ENCODE results near the gene ZSWIM1. TPM values are rescaled to one million over a fixed set of nuclear protein-coding genes. Genes with fewer than 3 reads are reported as not detected.

The ZSWIM1 gene
- 6.3 and 11.1 TPM in 2 replicates for total RNA-seq (2012; rRNA removed)

- Histone ChIP-seq H3K36me3 (ENCODE audit: insufficient read depth, low read length) (peaks cover 31% of the 10 kb centered on the region), H3K27me3 (ENCODE audit: control insufficient read depth, insufficient read depth, low read length) (no peaks in the 10 kb centered on the region), H3K4me1 (ENCODE audit: control insufficient read depth, insufficient read depth, low read length) (peaks cover 12% of the 10 kb centered on the region), H3K9me3 (replicated peaks; ENCODE audit: low read length) (no peaks in the 10 kb centered on the region), H3K4me3 (ENCODE audit: low read length) (peak within 1 kb of the TSS; percentile 91), H3K4me2 (ENCODE audit: low read length) (peak within 1 kb of the TSS; percentile 97), H3K9ac (ENCODE audit: low read depth, low read length) (peak within 1 kb of the TSS; percentile 94)
These were observed at the start of gene ZSWIM1 for GRCh38 chr20:45880988-45881788. ZSWIM1 (plus strand) TSS chr20:45881227; CDS start chr20:45882593, 1,366 bp downstream.

DNA sequence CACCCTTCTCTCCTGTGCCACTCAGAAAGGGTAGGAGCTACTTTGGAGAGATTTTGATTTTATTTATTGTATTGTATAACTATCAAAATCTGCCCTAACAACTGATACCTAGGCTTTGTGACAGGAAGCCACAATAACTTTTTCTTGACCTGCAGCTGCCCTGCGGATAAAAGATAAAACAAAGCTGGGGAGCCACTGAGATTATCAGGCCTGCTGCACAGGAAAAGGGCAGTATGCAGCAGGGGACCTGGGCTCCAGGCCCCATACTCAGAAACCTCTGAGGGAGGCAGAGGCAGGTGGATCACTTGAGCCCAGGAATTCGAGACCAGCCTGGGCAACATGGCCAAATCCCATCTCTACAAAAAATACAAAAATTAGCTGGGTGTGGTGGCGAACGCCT, 48.4 kb upstream of the ZSWIM1 start:
- H3K9me3 ChIP-seq (replicated peaks; ENCODE audit: low read length), result no peaks in the 10 kb centered on the region
- H3K9ac ChIP-seq (ENCODE audit: low read depth, low read length), result peak overlapping the region; percentile 90
- peak overlapping the region; percentile 96 for H3K4me2 ChIP-seq (ENCODE audit: low read length)
- peaks cover 40% of the 10 kb centered on the region for H3K4me1 ChIP-seq (ENCODE audit: control insufficient read depth, insufficient read depth, low read length)
- H3K36me3 ChIP-seq (ENCODE audit: insufficient read depth, low read length), result peaks cover 3% of the 10 kb centered on the region
- no peaks in the 10 kb centered on the region for H3K27me3 ChIP-seq (ENCODE audit: control insufficient read depth, insufficient read depth, low read length)
- H3K4me3 ChIP-seq (ENCODE audit: low read length), result no peak overlapping the region

DNA sequence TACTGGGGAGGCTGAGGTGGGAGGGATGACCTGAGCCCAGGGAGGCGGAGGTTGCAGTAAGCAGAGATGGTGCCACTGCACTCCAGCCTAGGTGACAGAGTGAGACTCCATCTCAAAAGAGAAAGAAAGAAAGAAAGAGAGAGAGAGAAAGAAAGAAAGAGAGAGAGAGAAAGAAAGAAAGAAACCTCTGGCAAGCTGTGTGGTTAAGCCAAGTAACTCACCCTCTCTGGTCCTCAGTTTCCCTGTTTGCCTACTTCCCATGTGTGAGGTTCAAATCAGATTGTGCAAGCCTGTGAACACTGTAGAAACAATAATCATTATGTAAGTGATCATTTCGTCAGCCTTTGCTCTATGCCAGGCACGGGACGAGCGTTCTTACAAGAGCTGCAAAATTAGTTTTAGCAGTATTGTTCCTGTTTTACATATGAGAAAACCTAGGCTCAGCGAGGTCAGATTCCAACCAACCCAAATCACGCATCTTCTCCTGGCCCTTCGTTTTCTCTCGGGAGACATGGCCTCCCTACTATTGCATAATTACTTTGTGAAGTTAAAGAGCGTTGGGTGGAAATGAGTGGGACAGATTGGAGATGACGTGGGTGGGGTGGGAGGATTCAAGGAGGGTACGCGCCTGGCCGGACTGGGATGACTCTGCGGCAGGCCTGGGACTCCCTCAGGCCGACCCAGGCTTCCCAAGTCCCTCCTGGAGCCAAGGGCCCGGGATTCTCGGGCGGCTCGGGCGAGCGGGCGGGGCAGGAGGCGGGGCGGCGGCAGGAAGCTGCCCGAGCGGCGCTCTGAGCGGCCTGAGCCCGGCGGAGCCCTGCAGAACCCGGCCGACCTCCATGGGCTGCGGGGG, 47.8 kb upstream of the ZSWIM1 start, which contains the start of gene SNX21:
TSS of gene SNX21 (plus strand) at position 770 of the 853 bp plus-strand sequence. CDS start 121 bp downstream, outside the sequence.
- H3K4me3 ChIP-seq (ENCODE audit: low read length), result peak within 1 kb of the TSS; percentile 83
- H3K36me3 ChIP-seq (ENCODE audit: insufficient read depth, low read length), result peaks cover 3% of the 10 kb centered on the region
- peaks cover 39% of the 10 kb centered on the region for H3K4me1 ChIP-seq (ENCODE audit: control insufficient read depth, insufficient read depth, low read length)
- H3K9ac ChIP-seq (ENCODE audit: low read depth, low read length), result peak within 1 kb of the TSS; percentile 90
- peak within 1 kb of the TSS; percentile 96 for H3K4me2 ChIP-seq (ENCODE audit: low read length)
- H3K27me3 ChIP-seq (ENCODE audit: control insufficient read depth, insufficient read depth, low read length), result no peaks in the 10 kb centered on the region
- H3K9me3 ChIP-seq (replicated peaks; ENCODE audit: low read length), result no peaks in the 10 kb centered on the region

GRCh38 chr20:45833883-45834796, 46.9 kb upstream of the ZSWIM1 start:
- Histone ChIP-seq H3K4me2 (ENCODE audit: low read length) (peak overlapping the region; percentile 96), H3K27me3 (ENCODE audit: control insufficient read depth, insufficient read depth, low read length) (no peaks in the 10 kb centered on the region), H3K4me3 (ENCODE audit: low read length) (peak overlapping the region; percentile 83), H3K36me3 (ENCODE audit: insufficient read depth, low read length) (peaks cover 3% of the 10 kb centered on the region), H3K4me1 (ENCODE audit: control insufficient read depth, insufficient read depth, low read length) (peaks cover 32% of the 10 kb centered on the region), H3K9ac (ENCODE audit: low read depth, low read length) (peak overlapping the region; percentile 90), H3K9me3 (replicated peaks; ENCODE audit: low read length) (no peaks in the 10 kb centered on the region)

GRCh38 chr20:45834797-45835161, 46.2 kb upstream of the ZSWIM1 start:
- H3K4me2 ChIP-seq (ENCODE audit: low read length), result peak overlapping the region; percentile 96
- H3K4me1 ChIP-seq (ENCODE audit: control insufficient read depth, insufficient read depth, low read length), result peaks cover 32% of the 10 kb centered on the region
- peak overlapping the region; percentile 83 for H3K4me3 ChIP-seq (ENCODE audit: low read length)
- no peaks in the 10 kb centered on the region for H3K27me3 ChIP-seq (ENCODE audit: control insufficient read depth, insufficient read depth, low read length)
- peaks cover 4% of the 10 kb centered on the region for H3K36me3 ChIP-seq (ENCODE audit: insufficient read depth, low read length)
- H3K9me3 ChIP-seq (replicated peaks; ENCODE audit: low read length), result no peaks in the 10 kb centered on the region
- peak overlapping the region; percentile 90 for H3K9ac ChIP-seq (ENCODE audit: low read depth, low read length)

DNA sequence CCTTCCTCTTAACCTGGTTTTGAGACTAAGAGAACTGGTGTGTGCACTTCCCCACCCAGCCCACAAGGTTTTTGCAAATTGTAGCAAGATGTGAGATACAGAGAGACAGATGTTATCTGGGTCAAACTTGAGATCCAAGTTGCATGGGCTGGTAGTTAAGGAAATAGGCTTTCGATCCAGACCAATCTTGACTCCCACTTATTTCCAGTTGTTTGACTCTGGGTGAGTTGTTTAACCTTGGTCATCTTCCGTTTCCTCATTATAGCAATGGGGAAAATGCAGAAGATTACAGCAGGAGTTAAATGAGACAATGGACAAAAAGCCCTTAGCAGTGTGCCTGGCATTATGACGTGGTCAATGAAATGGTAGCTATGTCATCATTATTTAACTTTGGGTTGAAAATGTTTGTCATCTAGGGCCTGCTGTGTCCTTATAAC, 45.7 kb upstream of the ZSWIM1 start:
- Histone ChIP-seq H3K9ac (ENCODE audit: low read depth, low read length) (peak overlapping the region; percentile 90), H3K36me3 (ENCODE audit: insufficient read depth, low read length) (peaks cover 7% of the 10 kb centered on the region), H3K4me3 (ENCODE audit: low read length) (peak overlapping the region; percentile 83), H3K4me2 (ENCODE audit: low read length) (peak overlapping the region; percentile 96), H3K27me3 (ENCODE audit: control insufficient read depth, insufficient read depth, low read length) (no peaks in the 10 kb centered on the region), H3K4me1 (ENCODE audit: control insufficient read depth, insufficient read depth, low read length) (peaks cover 32% of the 10 kb centered on the region), H3K9me3 (replicated peaks; ENCODE audit: low read length) (no peaks in the 10 kb centered on the region)

DNA sequence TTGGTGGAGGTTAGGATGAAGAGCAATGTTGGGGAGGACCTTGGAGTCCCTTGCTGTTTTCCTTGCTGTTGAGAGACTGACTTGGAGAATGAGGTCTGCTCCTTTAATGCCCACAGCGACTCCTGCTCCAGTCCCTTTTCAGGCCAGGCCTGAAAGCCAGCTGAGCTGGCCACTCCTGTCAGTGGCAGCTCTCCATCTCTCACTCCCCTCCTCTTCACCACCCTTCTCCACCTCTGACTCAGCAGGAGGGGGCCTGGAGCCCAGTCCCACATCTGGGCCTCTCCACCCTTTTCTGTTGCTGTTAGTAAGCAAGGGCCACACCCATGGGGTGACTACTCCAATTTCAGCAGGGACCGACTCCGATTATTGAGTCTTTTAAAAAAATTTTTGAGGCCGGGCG, 45.2 kb upstream of the ZSWIM1 start:
- H3K36me3 ChIP-seq (ENCODE audit: insufficient read depth, low read length), result peaks cover 10% of the 10 kb centered on the region
- H3K9ac ChIP-seq (ENCODE audit: low read depth, low read length), result peak overlapping the region; percentile 90
- H3K9me3 ChIP-seq (replicated peaks; ENCODE audit: low read length), result no peaks in the 10 kb centered on the region
- peak overlapping the region; percentile 83 for H3K4me3 ChIP-seq (ENCODE audit: low read length)
- no peaks in the 10 kb centered on the region for H3K27me3 ChIP-seq (ENCODE audit: control insufficient read depth, insufficient read depth, low read length)
- peak overlapping the region; percentile 96 for H3K4me2 ChIP-seq (ENCODE audit: low read length)
- peaks cover 32% of the 10 kb centered on the region for H3K4me1 ChIP-seq (ENCODE audit: control insufficient read depth, insufficient read depth, low read length)

GRCh38 chr20:45836841-45837240, 44.2 kb upstream of the ZSWIM1 start:
- Histone ChIP-seq H3K9me3 (replicated peaks; ENCODE audit: low read length) (no peaks in the 10 kb centered on the region), H3K4me3 (ENCODE audit: low read length) (peak overlapping the region; percentile 12), H3K27me3 (ENCODE audit: control insufficient read depth, insufficient read depth, low read length) (no peaks in the 10 kb centered on the region), H3K36me3 (ENCODE audit: insufficient read depth, low read length) (peaks cover 20% of the 10 kb centered on the region), H3K4me1 (ENCODE audit: control insufficient read depth, insufficient read depth, low read length) (peaks cover 32% of the 10 kb centered on the region), H3K9ac (ENCODE audit: low read depth, low read length) (no peak overlapping the region), H3K4me2 (ENCODE audit: low read length) (peak overlapping the region; percentile 50)

DNA sequence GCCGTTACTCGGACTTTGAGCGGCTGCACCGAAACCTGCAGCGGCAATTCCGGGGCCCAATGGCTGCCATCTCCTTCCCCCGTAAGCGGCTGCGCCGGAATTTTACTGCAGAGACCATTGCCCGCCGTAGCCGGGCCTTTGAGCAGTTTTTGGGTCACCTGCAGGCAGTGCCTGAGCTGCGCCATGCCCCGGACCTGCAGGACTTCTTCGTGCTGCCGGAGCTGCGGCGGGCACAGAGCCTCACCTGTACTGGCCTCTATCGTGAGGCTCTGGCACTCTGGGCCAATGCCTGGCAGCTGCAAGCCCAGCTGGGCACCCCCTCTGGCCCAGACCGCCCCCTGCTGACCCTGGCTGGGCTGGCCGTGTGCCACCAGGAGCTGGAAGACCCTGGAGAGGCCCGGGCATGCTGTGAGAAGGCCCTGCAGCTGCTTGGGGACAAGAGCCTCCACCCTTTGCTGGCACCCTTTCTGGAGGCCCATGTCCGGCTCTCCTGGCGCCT, 40.3 kb upstream of the ZSWIM1 start:
- no peaks in the 10 kb centered on the region for H3K27me3 ChIP-seq (ENCODE audit: control insufficient read depth, insufficient read depth, low read length)
- peaks cover 9% of the 10 kb centered on the region for H3K4me1 ChIP-seq (ENCODE audit: control insufficient read depth, insufficient read depth, low read length)
- H3K4me2 ChIP-seq (ENCODE audit: low read length), result no peak overlapping the region
- no peak overlapping the region for H3K9ac ChIP-seq (ENCODE audit: low read depth, low read length)
- H3K4me3 ChIP-seq (ENCODE audit: low read length), result no peak overlapping the region
- H3K9me3 ChIP-seq (replicated peaks; ENCODE audit: low read length), result no peaks in the 10 kb centered on the region
- peaks cover 54% of the 10 kb centered on the region for H3K36me3 ChIP-seq (ENCODE audit: insufficient read depth, low read length)

DNA sequence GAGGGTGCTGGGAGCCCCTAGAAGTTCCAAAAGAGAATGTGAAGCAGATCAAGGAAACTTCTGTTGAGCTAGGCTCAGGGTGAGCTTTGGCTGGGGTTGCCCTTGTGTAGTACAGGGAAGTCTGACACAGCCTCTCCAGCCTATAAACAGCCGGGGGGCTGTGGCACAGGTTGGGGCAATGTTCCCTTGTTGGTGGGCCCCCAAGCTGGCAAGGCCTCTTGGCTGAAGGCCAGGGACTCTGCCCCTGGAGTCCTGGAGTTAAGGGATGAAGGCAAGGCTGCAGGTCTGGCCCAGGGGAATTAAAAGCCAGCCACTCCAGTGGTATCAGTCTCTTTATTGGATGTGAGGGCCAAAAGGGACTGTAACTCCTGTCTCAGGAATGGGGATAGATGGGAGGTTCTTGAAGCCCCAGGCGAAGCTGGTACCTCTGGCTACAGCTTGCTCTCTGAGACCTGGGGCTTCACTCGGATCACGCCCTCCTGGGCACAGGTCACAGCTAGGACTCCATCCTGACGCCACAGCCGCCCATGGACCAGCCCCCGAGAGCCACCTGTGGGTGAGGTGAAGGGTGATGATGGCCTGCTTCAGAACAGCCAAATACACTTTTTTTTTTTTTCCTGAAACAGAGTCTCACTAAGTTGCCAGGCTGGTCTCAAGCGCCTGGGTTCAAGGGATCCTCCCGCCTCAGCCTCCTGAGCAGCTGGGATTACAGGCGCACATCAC, 39.5 kb upstream of the ZSWIM1 start:
- H3K4me1 ChIP-seq (ENCODE audit: control insufficient read depth, insufficient read depth, low read length), result peaks cover 4% of the 10 kb centered on the region
- no peak overlapping the region for H3K4me3 ChIP-seq (ENCODE audit: low read length)
- H3K9me3 ChIP-seq (replicated peaks; ENCODE audit: low read length), result no peaks in the 10 kb centered on the region
- no peaks in the 10 kb centered on the region for H3K27me3 ChIP-seq (ENCODE audit: control insufficient read depth, insufficient read depth, low read length)
- no peak overlapping the region for H3K4me2 ChIP-seq (ENCODE audit: low read length)
- H3K36me3 ChIP-seq (ENCODE audit: insufficient read depth, low read length), result peaks cover 60% of the 10 kb centered on the region
- H3K9ac ChIP-seq (ENCODE audit: low read depth, low read length), result no peak overlapping the region
